ENCODE measurements around the gene PCDH9. TPM values are rescaled to one million over a fixed set of nuclear protein-coding genes. Genes with fewer than 3 reads are reported as not detected.

The PCDH9 gene
- total RNA-seq, 4 donors from 2014 or later, result 2.8 to 22.4 (median 12.9) TPM

DNA sequence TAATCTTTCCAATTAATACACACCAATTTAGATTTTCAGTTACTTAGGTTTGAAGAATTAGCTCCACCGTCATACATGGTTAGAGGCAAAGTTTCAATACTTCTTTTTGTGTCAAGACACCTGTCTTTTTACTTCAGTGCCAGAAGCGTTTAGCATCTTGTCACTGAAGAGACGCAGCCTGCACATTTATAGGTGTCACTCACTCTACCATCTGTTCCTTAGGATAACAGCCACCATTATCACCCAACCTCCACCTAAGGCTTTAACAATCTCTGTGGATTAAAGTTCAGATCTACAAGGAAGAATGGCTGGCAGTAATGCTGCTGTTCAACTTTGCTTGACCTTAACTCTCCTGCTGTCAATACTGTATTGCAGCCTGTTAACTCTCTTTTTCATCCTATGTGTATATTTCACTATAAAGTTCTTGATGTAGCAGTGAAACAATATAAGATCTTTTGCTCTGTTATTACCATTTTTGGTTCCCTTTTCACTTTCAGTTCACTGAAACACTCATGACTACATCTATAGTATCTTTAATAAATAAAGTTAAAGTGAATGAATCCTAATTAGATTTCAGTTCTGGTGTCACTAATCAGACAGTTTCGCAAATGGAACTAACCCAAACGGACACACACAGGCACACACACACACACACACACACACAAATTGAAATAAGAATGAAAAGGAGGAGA lies 435.6 kb downstream of the PCDH9 start:
- Histone ChIP-seq H3K4me1 (no peaks in the 10 kb centered on the region), H3K4me3 (replicated peaks in 1 of 3) (no peak overlapping the region), H3K27ac (no peak overlapping the region), H3K36me3 (no peaks in the 10 kb centered on the region), H3K27me3 (no peaks in the 10 kb centered on the region), H3K9me3 (no peaks in the 10 kb centered on the region)
- TF ChIP-seq, protein P1, sequence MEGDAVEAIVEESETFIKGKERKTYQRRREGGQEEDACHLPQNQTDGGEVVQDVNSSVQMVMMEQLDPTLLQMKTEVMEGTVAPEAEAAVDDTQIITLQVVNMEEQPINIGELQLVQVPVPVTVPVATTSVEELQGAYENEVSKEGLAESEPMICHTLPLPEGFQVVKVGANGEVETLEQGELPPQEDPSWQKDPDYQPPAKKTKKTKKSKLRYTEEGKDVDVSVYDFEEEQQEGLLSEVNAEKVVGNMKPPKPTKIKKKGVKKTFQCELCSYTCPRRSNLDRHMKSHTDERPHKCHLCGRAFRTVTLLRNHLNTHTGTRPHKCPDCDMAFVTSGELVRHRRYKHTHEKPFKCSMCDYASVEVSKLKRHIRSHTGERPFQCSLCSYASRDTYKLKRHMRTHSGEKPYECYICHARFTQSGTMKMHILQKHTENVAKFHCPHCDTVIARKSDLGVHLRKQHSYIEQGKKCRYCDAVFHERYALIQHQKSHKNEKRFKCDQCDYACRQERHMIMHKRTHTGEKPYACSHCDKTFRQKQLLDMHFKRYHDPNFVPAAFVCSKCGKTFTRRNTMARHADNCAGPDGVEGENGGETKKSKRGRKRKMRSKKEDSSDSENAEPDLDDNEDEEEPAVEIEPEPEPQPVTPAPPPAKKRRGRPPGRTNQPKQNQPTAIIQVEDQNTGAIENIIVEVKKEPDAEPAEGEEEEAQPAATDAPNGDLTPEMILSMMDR (IDR thresholded peaks at IDR 0.05), result no peak
- 84 to 86% methylated on average over 5 of the region's 5 CpGs for WGBS, 2 donors
- intact Hi-C loops (cut with DNase I), result no loop called here
- no peak for DNase-seq

DNA sequence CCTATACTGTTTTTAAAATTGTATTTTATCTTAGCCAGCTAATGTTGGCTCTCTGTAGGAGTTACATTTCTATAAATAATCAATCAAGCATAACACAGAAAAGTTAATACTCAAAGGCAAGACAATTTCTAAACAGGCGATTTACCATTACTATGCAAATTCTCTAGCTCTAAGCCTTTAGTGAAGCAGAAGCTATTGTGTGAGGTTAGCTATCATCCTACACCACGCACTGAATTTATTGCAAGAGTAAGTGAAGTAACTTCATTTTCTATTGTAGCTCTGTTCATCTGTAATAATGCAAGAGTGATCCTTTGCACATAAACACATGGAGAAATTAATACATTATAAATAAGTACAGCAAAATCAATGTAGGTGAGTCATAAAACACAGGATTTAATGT lies 439.3 kb downstream of the PCDH9 start:
- H3K27ac ChIP-seq, result no peak overlapping the region
- TF ChIP-seq, protein P1 (IDR thresholded peaks at IDR 0.05), result no peak
- TF ChIP-seq POLR2A (IDR thresholded peaks at IDR 0.05), result no peak
- no peaks in the 10 kb centered on the region for H3K27me3 ChIP-seq
- no peaks in the 10 kb centered on the region for H3K4me1 ChIP-seq
- DNase-seq, result no peak
- 90 to 96% methylated on average over 2 of the region's 2 CpGs for WGBS, 2 donors
- no peaks in the 10 kb centered on the region for H3K36me3 ChIP-seq
- H3K9me3 ChIP-seq, result no peaks in the 10 kb centered on the region
- intact Hi-C loops (cut with DNase I), result no loop called here
- no peak overlapping the region for H3K4me3 ChIP-seq (replicated peaks in 1 of 3)

DNA sequence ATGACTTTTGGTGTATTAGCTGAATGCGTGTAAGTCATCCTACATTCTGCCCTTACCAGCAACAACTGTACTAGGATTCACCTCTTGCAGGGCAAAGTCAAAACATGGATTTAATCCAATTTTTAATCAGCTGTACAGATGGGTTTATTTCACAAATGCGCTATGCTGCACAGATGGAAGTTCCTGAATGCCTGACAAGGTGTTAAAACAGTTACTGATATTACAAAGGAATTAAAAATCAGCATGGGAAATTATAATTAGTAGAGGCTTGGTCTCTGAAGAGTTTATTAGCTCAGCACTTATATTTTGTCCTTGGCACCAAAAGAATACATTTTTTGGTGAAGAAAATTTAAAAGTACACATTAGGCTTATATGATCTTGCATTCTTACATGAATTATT lies 448.9 kb downstream of the PCDH9 start:
- Histone ChIP-seq H3K36me3 (no peaks in the 10 kb centered on the region), H3K27me3 (no peaks in the 10 kb centered on the region), H3K27ac (no peak overlapping the region), H3K4me3 (replicated peaks in 1 of 3) (no peak overlapping the region), H3K9me3 (no peaks in the 10 kb centered on the region), H3K4me1 (no peaks in the 10 kb centered on the region)
- intact Hi-C loops (cut with DNase I), result no loop called here
- no peak for DNase-seq
- 86 to 89% methylated on average over 2 of the region's 2 CpGs for WGBS, 2 donors
- TF ChIP-seq, protein P1 (IDR thresholded peaks at IDR 0.05), result no peak
- no peak for TF ChIP-seq POLR2A (IDR thresholded peaks at IDR 0.05)

DNA sequence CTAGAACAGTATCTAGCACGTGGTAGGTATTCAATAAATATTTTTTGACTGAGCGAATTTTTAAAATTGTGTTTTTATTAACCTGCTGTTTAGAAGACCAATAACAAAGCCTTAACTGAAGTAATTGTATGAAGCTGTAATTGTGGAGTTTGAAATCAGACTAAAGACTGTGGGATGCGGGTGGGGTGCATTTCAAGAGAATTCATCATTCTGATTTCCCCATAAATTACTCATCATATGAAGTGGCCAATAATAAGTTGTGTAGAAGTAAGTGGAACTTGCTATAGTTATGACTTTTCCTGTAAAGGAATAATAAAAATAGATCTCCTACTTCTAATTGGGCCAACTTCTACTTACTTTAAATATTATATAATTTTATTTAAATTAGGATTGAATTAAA lies 449.3 kb downstream of the PCDH9 start:
- no peak for DNase-seq
- TF ChIP-seq, protein P1 (IDR thresholded peaks at IDR 0.05), result no peak
- TF ChIP-seq POLR2A (IDR thresholded peaks at IDR 0.05), result no peak
- 88 to 89% methylated on average over 3 of the region's 3 CpGs for WGBS, 2 donors

DNA sequence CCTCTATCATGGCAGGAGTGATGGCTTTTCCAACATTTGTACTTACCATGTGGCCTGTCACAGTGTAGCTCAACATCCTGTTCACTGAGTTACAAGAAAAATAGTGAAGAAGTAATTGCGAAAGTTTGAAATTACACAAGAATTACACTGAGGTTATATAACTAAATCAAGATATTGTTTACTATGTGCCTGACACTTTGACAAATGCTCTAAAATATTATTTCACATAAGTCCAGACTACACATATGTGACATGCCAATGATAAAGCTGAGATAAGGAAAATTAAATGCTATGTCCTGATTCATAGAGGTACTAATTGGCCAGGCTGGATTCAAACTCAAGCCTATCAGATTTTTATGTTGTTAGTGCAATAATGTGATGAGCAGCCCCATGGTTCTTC lies 451.7 kb downstream of the PCDH9 start:
- Histone ChIP-seq H3K36me3 (no peaks in the 10 kb centered on the region), H3K9me3 (no peaks in the 10 kb centered on the region), H3K27me3 (no peaks in the 10 kb centered on the region), H3K4me3 (replicated peaks in 1 of 3) (no peak overlapping the region), H3K4me1 (no peaks in the 10 kb centered on the region), H3K27ac (no peak overlapping the region)
- DNase-seq, result no peak
- intact Hi-C loops (cut with DNase I), result no loop called here
- WGBS, 2 donors, result 98% methylated on average over 1 of the region's 1 CpG
- TF ChIP-seq POLR2A (IDR thresholded peaks at IDR 0.05), result no peak
- TF ChIP-seq, protein P1 (IDR thresholded peaks at IDR 0.05), result no peak

More for the DNA sequence above, 449.3 kb downstream of the PCDH9 start:
- Histone ChIP-seq H3K4me1 (no peaks in the 10 kb centered on the region), H3K9me3 (no peaks in the 10 kb centered on the region), H3K4me3 (replicated peaks in 1 of 3) (no peak overlapping the region), H3K27ac (no peak overlapping the region), H3K27me3 (no peaks in the 10 kb centered on the region), H3K36me3 (no peaks in the 10 kb centered on the region)
- intact Hi-C loops (cut with DNase I), result no loop called here

Data from thyroid gland (tissue), 4 donors.